HG03575 (cell line): ENCODE measurements around the gene ISLR2.

Experiments used
- ATAC-seq: cut with Tn5 transposase; IDR thresholded peaks from one replicate; pipeline ENCODE4 v1.9.1; 2021; ENCODE audit not compliant: unreplicated experiment, insufficient number of reproducible peaks, low FRiP score; ENCODE audit errors: extremely low read depth

Gene ISLR2

DNA sequence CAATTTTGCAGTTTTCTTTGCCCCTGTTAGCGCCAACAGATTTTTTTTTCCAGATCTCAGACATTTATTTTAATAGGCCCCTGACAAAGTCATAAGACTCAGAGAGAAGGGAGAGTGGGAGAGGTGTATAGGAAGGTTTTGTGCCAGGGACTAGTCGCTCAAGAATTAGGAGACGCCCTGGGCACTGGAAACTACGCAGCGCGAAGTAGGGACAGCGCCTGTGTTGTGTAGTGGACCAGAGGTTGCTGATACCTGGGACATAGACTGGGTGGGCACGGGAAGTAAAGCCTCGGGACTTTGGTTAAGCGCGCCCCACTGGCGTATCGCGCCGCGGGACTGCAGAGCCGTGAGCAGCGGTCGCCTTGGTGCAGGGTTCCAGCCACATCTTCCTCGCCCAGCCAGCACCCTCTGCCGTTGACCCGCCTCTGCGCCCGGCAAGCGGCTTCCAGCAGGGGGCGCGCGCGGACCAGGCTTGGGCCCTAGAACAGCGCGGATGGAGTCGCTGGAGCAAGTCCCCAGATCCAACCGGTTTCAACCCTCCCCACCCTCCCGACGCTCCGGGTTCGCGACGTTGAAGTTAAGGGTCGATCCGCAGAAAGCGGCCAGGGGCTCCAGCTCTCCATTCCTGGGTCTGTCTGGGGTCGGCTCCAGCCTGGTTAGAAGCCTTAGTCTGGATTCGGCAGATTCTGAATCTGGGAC, 3.0 kb upstream of the ISLR2 start:
- no peak for ATAC-seq

DNA sequence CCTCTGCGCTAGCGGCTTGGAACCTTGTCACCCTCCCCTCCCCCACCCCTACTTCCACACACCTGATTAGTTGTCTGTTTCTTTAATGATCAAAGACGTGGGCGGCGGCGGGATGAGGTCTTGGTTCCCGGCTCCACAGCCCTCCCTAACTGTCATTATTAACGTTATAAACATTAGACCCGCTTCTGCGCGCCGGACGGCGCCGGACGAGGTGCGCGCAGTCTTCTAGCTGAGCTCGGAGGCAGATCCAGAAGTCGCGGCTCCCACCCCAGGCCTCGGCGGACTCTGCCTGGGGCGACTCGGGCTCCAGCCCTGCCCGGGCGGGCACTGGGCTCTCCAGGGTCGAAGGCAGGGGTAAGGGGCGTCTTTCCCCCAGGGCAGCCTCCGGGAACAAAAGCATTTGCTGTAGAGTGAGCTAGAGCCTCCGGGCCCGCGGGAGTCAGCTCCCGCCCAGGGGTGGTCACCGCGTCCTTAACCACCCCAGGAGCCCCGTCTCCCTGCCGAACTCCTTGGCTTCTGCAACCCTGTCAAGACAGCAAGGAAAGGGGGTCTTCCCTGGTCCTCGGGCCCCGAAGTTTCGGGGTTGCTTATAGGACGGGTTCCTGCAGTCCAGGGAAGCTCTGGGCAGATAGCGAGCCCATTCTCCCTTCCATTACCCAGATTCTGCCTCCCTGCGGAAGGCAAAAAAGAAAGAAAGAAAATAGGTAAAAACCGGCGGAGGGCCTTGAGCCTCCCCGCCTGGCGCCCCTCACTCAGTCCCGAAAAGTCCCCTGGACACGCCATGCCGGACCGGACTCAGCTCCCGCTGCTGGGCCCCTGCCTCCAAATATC, 2.2 kb upstream of the ISLR2 start:
- ATAC-seq: no peak

GRCh38 chr15:74128785-74129585, 1.4 kb upstream of the ISLR2 start:
- no peak for ATAC-seq

GRCh38 chr15:74129586-74130154, 716 bp upstream of the ISLR2 start:
- no peak for ATAC-seq

DNA sequence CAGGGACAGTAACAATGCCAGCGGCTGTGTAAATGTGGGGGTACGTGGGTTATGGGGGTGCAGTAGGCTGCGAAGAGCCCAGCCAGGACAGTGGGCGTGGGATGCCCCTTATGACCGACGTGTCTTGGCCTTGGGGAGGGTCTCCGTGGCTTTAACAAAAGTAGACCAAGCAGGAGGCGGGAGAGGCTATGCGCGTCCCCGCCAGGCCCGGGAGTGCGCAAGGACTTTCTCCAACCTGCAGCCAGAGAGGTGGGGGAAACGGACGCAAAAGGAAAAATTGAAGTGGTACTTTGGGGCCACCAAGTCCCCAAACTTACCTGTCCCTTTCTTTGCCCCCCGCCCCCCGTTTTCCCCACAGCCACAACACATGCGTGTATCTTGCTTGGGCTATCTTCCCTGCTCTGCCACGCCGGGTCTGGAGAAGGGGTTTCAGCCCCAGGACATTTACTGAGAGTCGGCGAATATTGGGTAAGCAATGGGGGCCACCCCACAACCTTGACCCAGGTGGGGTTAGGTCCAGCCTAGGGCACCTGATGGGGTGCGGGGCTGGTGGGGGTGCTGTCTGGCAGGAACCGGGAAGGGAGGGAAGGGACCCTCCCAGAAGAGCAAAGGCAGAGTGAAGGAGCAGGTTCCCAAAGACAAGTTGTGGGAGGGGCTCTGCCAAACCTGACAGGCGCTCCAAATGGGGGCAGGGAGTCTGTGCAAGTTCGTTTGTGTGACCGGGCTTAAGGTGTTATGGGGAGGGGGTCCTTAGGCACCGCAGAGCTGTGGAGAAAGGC, 652 bp downstream of the ISLR2 start:
- no peak for ATAC-seq

DNA sequence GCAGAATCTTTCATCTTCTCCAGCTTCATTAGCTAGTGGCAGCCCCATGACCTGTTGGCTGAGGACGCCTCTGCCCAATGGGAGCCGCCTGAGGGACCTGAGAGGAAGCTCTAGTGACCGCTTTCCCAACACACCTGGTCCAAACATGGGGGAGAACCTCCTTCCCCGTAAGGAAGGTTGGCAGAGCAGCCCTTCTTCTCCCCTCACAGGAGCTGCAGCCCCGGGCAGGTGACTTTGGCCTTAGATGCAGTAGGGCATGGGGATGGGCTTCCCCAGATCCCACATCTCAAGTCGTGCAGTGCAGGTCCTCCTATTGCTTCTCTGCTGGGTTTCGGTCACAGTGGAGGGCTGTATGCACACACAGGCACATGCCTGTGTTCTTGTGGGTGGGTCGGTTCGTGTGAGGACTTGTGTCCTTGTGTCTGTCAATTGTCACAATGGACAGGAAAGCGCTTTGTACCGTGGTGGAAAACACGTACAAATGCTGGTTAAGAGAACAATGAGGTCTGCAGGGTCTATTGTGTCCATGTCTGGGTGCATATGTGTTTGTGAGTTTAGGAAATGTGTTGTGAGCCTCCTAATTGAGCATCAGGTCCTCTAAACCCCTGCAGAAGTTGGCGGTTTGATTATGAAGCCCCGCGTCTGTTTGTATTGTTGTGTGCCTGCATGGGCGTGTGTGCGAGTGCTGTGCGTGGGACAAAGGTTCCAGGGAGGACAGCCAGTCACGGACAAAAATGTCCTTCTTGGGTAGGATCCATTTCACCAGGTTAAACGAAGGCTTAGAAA, 1.4 kb downstream of the ISLR2 start:
- ATAC-seq: no peak

- ATAC-seq: no peak
Observed at GRCh38 chr15:74132681-74133651, 2.6 kb downstream of the ISLR2 start.

GRCh38 chr15:74133694-74134386, 3.5 kb downstream of the ISLR2 start:
- ATAC-seq: no peak

DNA sequence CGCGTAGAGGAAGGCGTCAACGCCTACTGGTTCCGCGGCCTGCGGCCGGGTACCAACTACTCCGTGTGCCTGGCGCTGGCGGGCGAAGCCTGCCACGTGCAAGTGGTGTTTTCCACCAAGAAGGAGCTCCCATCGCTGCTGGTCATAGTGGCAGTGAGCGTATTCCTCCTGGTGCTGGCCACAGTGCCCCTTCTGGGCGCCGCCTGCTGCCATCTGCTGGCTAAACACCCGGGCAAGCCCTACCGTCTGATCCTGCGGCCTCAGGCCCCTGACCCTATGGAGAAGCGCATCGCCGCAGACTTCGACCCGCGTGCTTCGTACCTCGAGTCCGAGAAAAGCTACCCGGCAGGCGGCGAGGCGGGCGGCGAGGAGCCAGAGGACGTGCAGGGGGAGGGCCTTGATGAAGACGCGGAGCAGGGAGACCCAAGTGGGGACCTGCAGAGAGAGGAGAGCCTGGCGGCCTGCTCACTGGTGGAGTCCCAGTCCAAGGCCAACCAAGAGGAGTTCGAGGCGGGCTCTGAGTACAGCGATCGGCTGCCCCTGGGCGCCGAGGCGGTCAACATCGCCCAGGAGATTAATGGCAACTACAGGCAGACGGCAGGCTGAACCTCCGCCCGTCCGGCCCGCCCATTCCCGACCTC, 4.1 kb downstream of the ISLR2 start:
- no peak for ATAC-seq

DNA sequence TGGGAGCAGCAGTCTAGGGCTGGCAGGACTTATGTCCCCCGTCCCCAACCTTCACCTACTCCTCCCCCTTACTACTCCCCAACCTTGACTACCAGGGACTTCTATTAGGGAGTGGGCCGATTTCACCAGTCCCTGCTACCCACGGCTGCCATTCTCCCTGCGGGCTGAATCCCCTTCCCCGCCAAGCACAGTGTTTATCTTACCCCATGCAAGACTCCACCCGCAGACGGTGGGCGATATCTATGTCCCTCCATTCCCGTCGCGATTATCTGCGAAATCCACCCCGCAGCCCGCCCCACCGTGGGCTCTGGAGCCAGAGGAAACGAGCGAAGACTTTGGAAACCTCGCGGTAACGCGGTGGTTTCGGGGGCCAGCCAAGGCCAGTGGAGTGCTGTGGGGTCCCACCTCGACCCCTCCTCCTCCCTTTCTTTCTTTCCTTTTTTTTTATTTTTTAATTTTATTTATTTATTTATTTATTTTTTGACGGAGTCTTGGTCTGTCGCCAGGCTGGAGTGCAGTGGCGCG, 4.7 kb downstream of the ISLR2 start:
- ATAC-seq: no peak

DNA sequence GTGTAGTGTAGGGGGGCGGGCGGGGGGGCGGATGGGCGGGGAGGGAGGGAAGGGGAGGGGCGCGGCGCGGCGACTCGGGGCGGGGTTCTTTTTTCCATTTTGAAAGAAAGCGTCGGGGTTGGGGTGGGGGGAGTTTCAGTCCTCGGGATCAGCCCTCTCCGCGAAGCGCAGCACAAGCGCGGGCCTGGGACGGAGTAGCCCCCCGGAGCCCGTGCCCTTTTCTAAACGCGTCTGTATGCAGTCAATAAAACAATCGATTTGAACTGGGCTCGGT, 6.1 kb downstream of the ISLR2 start:
- no peak for ATAC-seq

DNA sequence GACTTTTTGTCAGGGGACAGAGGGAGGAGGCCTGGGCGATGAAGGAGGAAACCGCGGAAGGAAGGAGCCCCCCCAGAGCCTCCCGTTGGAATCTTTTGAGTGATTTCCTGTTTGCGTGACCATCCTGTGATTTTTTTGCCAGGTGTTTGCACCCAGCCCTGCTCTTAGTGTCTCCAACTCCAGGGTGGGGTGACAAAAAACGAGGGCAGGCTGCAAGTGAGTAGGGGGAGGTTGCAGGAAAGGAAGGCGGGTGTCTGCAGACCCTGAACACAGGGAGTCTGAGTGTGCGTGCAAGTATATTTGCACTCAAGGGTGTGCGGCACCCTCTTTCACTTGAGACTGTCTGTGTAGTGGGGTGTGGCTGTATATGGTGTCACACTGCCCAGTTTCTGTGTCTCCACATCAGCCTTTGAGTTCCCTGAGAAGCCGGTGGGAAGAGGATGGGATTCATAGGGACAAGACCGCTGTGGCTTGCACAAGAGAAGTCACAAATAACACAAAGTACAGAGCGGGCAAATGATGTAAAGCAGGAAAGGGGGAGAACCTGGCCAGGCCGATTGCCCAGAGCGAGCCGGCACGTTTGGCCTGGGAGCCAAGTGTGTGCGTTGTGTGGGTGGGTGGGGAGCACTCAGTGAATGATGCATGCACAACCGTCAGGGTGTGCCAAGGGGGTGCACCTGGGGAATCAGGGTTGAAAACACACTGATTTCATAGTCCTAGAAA, 6.6 kb downstream of the ISLR2 start:
- ATAC-seq: no peak

DNA sequence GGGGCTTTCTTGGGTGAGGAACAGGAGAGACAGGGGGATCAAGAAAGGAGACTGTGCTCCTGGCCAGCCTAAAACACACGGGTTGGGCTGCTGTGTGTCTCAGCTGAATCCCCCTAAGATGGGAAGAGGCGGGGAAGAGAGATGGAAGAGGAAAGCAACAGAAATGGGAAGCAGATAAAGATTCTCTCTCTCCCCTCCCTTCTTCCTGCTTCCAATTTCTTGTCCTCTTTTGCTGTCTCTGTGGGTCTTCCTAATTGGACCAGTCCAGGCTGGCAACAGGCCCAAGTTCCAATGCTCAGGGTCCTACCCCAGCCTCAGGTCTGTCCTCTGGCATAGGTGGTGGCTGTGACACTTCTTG, 7.1 kb downstream of the ISLR2 start:
- ATAC-seq: no peak

DNA sequence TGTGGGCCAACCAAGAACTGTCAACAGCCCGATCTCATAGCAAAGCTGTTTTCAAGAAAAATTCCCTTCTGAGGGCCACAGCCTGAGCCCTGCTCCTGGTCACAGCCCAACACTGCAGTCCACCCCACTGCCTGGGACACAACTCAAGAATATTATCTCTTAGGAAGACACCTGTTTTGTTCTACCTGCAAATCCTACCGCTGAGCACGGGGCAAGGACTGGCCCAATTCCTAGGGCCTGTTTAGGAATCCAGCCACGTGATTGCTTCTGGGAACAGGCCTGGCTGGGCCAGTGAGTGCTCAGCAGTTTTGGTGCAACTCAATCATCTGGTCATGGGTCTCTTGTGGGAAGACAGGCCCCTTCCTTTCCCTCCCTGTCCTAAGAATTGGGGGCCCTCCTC, 8.3 kb downstream of the ISLR2 start:
- ATAC-seq: no peak

DNA sequence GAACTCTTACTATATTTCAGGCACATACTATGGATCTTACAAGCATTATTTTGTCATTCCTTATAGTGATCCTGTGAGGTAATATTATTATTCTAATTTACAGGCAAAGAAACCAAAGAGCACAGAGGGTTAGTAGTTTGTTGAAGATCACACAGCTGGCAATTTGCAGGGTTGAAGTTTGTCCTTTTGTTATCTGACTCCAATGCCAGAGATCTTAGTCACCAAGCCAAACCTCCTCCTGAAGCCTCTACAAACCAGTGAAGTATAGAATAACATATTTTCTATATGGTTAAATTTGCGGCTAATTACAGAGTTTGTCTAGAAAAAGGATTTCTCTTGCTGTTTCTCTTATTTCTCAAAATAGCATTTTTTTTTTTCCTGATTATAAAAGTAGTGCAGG, 11.2 kb downstream of the ISLR2 start:
- ATAC-seq: no peak
